ENCODE measurements around the gene CCDC87.

DNA sequence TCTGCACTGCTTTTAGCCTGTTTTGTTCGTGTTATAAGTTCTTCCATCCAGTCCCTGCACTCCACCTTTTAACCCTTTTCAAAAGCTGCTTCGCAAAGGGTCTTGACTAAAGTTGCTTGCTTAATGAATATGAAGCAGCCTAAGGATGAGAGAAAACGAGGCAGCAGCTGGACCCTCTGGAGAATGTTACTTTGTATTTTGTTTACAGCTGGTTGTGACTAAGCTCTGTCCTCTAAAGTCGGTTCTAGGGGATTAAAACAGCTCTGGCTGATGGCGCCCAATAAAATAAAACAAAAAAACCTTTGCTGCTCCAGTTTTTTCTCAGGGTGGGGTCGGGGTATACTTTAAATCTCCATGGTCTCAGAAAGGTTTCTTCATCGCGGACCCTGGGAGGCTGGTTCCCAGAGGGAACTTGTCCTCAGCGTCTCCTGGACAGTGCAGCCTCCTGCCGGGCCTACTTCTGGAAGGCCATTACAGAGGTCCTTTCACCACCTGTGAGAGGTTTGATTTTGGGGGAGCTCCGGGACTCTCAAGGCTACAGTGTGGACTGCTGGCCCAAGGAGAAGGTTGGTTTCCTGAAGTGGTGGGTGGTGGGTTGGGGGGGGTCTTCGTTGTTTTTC, 44.8 kb upstream of the CCDC87 start:
- TF ChIP-seq POLR2A (IDR thresholded peaks at IDR 0.05; ENCODE audit: low read depth, low read length) (no peak), TAF1 (IDR thresholded peaks at IDR 0.05; ENCODE audit: borderline replicate concordance, low read depth, low read length) (no peak), POLR2AphosphoS5 (IDR thresholded peaks at IDR 0.05; ENCODE audit: low read depth, low read length) (no peak)

Data from GM12892 (cell line).